ENCODE measurements around the gene ZNF860. TPM values are rescaled to one million over a fixed set of nuclear protein-coding genes. Genes with fewer than 3 reads are reported as not detected.
A peak's percentile ranks its signal among the peaks of the same experiment; 100 is the strongest.
"Not testable (repeated sequence)": the region's sequence is repeated elsewhere in the genome, so short reads cannot be mapped to it uniquely, and the experiment has no call there.

Gene ZNF860
- total and polyA plus RNA-seq, 9 donors, result 0.37 to 0.95 (median 0.61) TPM

GRCh38 chr3:32009101-32009500 lies 27.6 kb downstream of the ZNF860 start:
- Histone ChIP-seq H3K27ac (ENCODE audit: low read length) (no peak overlapping the region), H3K4me1 (ENCODE audit: control insufficient read depth, insufficient read depth, low read length) (no peaks in the 10 kb centered on the region), H3K36me3 (ENCODE audit: control insufficient read depth, insufficient read depth, low read length) (no peaks in the 10 kb centered on the region), H3K27me3 (ENCODE audit: control insufficient read depth, insufficient read depth, low read length) (no peaks in the 10 kb centered on the region), H3K9me3 (replicated peaks; ENCODE audit: control insufficient read depth, low read depth, low read length) (no peaks in the 10 kb centered on the region), H3K4me3 (ENCODE audit: low read length) (no peak overlapping the region)
- no CpG with 5 or more reads among the region's 2 CpGs for WGBS (ENCODE audit: insufficient coverage)
- no peak for DNase-seq

DNA sequence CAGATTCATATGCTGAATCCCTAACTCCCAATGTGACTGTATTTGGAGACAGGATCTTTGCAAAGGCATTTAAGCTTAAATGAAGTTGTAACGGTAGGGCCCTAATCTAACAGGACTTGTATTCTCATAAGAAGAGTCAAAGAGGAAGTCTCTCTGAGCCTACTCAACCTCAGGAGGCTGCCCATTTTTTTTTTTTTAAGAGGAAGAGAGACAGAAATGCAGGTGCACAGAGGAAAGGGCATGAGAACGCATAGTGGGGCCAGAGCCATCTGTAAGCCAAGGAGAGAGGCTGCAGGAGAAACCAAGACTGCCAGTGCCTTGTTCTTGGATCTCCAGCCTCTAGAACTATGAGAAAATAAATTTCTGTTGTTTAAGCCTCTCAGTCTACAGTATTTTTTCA lies 28.4 kb downstream of the ZNF860 start:
- H3K9me3 ChIP-seq (replicated peaks; ENCODE audit: control insufficient read depth, low read depth, low read length), result no peaks in the 10 kb centered on the region
- no peak overlapping the region for H3K27ac ChIP-seq (ENCODE audit: low read length)
- DNase-seq, result no peak
- no peaks in the 10 kb centered on the region for H3K4me1 ChIP-seq (ENCODE audit: control insufficient read depth, insufficient read depth, low read length)
- H3K27me3 ChIP-seq (ENCODE audit: control insufficient read depth, insufficient read depth, low read length), result no peaks in the 10 kb centered on the region
- no peak overlapping the region for H3K4me3 ChIP-seq (ENCODE audit: low read length)
- WGBS (ENCODE audit: insufficient coverage), result 83% methylated on average over 1 of the region's 2 CpGs
- H3K36me3 ChIP-seq (ENCODE audit: control insufficient read depth, insufficient read depth, low read length), result no peaks in the 10 kb centered on the region

GRCh38 chr3:32010699-32011098 lies 29.1 kb downstream of the ZNF860 start:
- H3K27ac ChIP-seq (ENCODE audit: low read length); H3K9me3 ChIP-seq (replicated peaks; ENCODE audit: control insufficient read depth, low read depth, low read length); H3K27me3 ChIP-seq (ENCODE audit: control insufficient read depth, insufficient read depth, low read length); DNase-seq; H3K4me3 ChIP-seq (ENCODE audit: low read length); H3K36me3 ChIP-seq (ENCODE audit: control insufficient read depth, insufficient read depth, low read length); H3K4me1 ChIP-seq (ENCODE audit: control insufficient read depth, insufficient read depth, low read length): not testable (repeated sequence)
- WGBS (ENCODE audit: insufficient coverage), result 71% methylated on average over 1 of the region's 7 CpGs

DNA sequence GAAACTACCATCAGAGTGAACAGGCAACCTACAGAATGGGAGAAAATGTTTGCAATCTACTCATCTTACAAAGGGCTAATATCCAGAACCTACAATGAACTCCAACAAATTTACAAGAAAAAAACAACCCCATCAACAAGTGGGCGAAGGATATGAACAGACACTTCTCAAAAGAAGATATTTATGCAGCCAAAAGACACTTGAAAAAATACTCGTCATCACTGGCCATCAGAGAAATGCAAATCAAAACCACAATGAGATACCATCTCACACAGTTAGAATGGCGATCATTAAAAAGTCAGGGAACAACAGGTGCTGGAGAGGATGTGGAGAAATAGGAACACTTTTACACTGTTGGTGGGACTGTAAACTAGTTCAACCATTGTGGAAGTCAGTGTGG lies 34.1 kb downstream of the ZNF860 start:
- no CpG with 5 or more reads among the region's 3 CpGs for WGBS (ENCODE audit: insufficient coverage)
- H3K27me3 ChIP-seq (ENCODE audit: control insufficient read depth, insufficient read depth, low read length); DNase-seq; H3K36me3 ChIP-seq (ENCODE audit: control insufficient read depth, insufficient read depth, low read length); H3K4me1 ChIP-seq (ENCODE audit: control insufficient read depth, insufficient read depth, low read length); H3K27ac ChIP-seq (ENCODE audit: low read length); H3K4me3 ChIP-seq (ENCODE audit: low read length); H3K9me3 ChIP-seq (replicated peaks; ENCODE audit: control insufficient read depth, low read depth, low read length): not testable (repeated sequence)

GRCh38 chr3:32017286-32017685 lies 35.7 kb downstream of the ZNF860 start:
- DNase-seq, result no peak
- H3K4me1 ChIP-seq (ENCODE audit: control insufficient read depth, insufficient read depth, low read length), result no peaks in the 10 kb centered on the region

GRCh38 chr3:32018757-32019564 lies 37.4 kb downstream of the ZNF860 start:
- DNase-seq, result peak; percentile 69
- H3K9me3 ChIP-seq (replicated peaks; ENCODE audit: control insufficient read depth, low read depth, low read length), result no peaks in the 10 kb centered on the region
- no peak overlapping the region for H3K4me3 ChIP-seq (ENCODE audit: low read length)
- no peaks in the 10 kb centered on the region for H3K36me3 ChIP-seq (ENCODE audit: control insufficient read depth, insufficient read depth, low read length)
- WGBS (ENCODE audit: insufficient coverage), result no CpG with 5 or more reads among the region's 5 CpGs
- no peaks in the 10 kb centered on the region for H3K27me3 ChIP-seq (ENCODE audit: control insufficient read depth, insufficient read depth, low read length)
- no peak overlapping the region for H3K27ac ChIP-seq (ENCODE audit: low read length)
- H3K4me1 ChIP-seq (ENCODE audit: control insufficient read depth, insufficient read depth, low read length), result no peaks in the 10 kb centered on the region

More at GRCh38 chr3:32017286-32017685, 35.7 kb downstream of the ZNF860 start:
- Histone ChIP-seq H3K4me3 (ENCODE audit: low read length) (no peak overlapping the region), H3K36me3 (ENCODE audit: control insufficient read depth, insufficient read depth, low read length) (no peaks in the 10 kb centered on the region), H3K27ac (ENCODE audit: low read length) (no peak overlapping the region), H3K27me3 (ENCODE audit: control insufficient read depth, insufficient read depth, low read length) (no peaks in the 10 kb centered on the region), H3K9me3 (replicated peaks; ENCODE audit: control insufficient read depth, low read depth, low read length) (no peaks in the 10 kb centered on the region)
- WGBS (ENCODE audit: insufficient coverage), result no CpG with 5 or more reads among the region's 3 CpGs

GRCh38 chr3:32021155-32021554 lies 39.6 kb downstream of the ZNF860 start:
- H3K4me1 ChIP-seq (ENCODE audit: control insufficient read depth, insufficient read depth, low read length), result no peaks in the 10 kb centered on the region
- H3K9me3 ChIP-seq (replicated peaks; ENCODE audit: control insufficient read depth, low read depth, low read length), result no peaks in the 10 kb centered on the region
- no peak overlapping the region for H3K27ac ChIP-seq (ENCODE audit: low read length)
- no peaks in the 10 kb centered on the region for H3K27me3 ChIP-seq (ENCODE audit: control insufficient read depth, insufficient read depth, low read length)
- WGBS (ENCODE audit: insufficient coverage), result no CpG with 5 or more reads among the region's 7 CpGs
- no peaks in the 10 kb centered on the region for H3K36me3 ChIP-seq (ENCODE audit: control insufficient read depth, insufficient read depth, low read length)
- no peak for DNase-seq
- H3K4me3 ChIP-seq (ENCODE audit: low read length), result no peak overlapping the region

DNA sequence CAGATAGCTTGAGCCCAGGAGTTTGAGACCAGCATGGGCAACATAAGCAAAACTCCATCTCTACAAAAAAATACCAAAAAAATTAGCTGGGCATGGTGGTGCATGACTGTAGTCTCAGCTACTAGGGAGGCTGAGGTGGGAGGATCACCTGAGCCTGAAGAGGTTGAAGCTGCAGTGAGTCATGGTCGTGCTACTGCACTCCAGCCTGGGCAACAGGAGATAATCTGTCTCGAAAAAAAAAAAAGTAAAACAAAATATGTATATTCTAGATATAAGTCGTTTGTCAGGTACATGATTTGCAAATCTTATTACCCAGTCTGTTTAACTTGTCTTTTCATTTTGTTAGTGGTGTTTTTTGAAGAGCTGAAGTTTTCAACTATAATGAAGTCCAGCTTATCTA lies 40.2 kb downstream of the ZNF860 start:
- no peak overlapping the region for H3K27ac ChIP-seq (ENCODE audit: low read length)
- H3K9me3 ChIP-seq (replicated peaks; ENCODE audit: control insufficient read depth, low read depth, low read length), result no peaks in the 10 kb centered on the region
- no peaks in the 10 kb centered on the region for H3K4me1 ChIP-seq (ENCODE audit: control insufficient read depth, insufficient read depth, low read length)
- no peaks in the 10 kb centered on the region for H3K27me3 ChIP-seq (ENCODE audit: control insufficient read depth, insufficient read depth, low read length)
- no CpG with 5 or more reads among the region's 3 CpGs for WGBS (ENCODE audit: insufficient coverage)
- H3K4me3 ChIP-seq (ENCODE audit: low read length), result no peak overlapping the region
- DNase-seq, result no peak
- no peaks in the 10 kb centered on the region for H3K36me3 ChIP-seq (ENCODE audit: control insufficient read depth, insufficient read depth, low read length)

DNA sequence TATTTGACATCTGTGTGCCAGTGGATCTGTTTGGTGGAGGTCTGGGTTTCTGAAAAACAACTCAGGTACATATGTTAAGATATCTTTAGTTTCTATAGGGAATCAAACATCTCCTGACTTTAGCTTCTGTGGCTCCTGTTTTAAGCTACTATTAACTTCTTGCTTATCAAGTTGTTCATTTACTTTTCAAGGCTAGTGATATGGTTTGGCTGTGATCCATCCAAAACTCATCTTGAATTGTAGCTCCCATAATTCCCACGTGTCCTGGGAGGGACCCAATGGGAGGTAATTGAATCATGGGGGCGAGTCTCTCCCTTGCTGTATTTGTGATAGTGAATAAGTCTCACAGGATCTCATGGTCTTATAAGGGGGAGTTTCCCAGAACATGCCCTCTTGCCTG lies 41.4 kb downstream of the ZNF860 start:
- Histone ChIP-seq H3K9me3 (replicated peaks; ENCODE audit: control insufficient read depth, low read depth, low read length) (no peaks in the 10 kb centered on the region), H3K4me1 (ENCODE audit: control insufficient read depth, insufficient read depth, low read length) (no peaks in the 10 kb centered on the region), H3K27ac (ENCODE audit: low read length) (no peak overlapping the region), H3K27me3 (ENCODE audit: control insufficient read depth, insufficient read depth, low read length) (no peaks in the 10 kb centered on the region), H3K4me3 (ENCODE audit: low read length) (no peak overlapping the region), H3K36me3 (ENCODE audit: control insufficient read depth, insufficient read depth, low read length) (no peaks in the 10 kb centered on the region)
- WGBS (ENCODE audit: insufficient coverage), result no CpG with 5 or more reads among the region's 2 CpGs
- DNase-seq, result no peak

DNA sequence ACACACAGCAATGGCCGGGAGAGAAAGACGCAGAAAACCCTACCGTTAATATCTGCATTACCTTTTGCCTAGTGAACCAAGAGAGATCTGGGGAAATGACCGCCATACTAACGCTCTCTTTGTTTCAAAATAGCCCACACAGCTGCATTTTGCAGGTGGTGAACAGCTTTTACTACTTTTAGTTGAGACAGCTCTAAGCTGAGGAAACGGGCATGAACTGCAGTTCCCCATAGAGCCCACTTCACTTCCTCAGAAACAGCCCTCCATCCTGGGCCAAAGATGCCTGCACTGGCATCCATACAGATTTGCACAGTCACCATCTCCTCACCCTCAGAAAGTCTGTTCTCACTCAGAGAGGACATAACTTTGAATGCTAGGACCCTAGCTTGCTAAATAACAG lies 45.0 kb downstream of the ZNF860 start:
- H3K36me3 ChIP-seq (ENCODE audit: control insufficient read depth, insufficient read depth, low read length), result no peaks in the 10 kb centered on the region
- H3K27me3 ChIP-seq (ENCODE audit: control insufficient read depth, insufficient read depth, low read length), result no peaks in the 10 kb centered on the region
- peak; percentile 54 for DNase-seq
- WGBS (ENCODE audit: insufficient coverage), result 44% methylated on average over 5 of the region's 6 CpGs
- H3K4me1 ChIP-seq (ENCODE audit: control insufficient read depth, insufficient read depth, low read length), result no peaks in the 10 kb centered on the region
- H3K4me3 ChIP-seq (ENCODE audit: low read length), result no peak overlapping the region
- H3K9me3 ChIP-seq (replicated peaks; ENCODE audit: control insufficient read depth, low read depth, low read length), result no peaks in the 10 kb centered on the region
- H3K27ac ChIP-seq (ENCODE audit: low read length), result no peak overlapping the region

DNA sequence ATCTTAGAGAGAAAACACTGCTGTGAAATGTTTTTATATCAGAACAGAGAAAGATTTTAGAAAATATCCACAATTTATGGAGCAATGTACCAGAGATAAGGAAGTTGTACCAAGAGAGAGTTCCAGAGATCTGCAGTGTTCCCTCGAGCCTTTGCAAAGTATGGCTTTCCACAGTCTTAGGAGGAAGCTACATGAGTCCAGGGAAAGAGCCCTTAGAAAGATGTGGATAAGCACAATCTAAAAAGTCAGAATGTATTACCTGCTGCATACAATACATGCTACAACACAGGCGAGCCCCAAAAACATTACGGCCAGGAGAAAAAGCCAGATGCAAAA lies 56.4 kb downstream of the ZNF860 start:
- 84% methylated on average over 2 of the region's 3 CpGs for WGBS (ENCODE audit: insufficient coverage)
- Histone ChIP-seq H3K27ac (ENCODE audit: low read length) (peak overlapping the region; percentile 16), H3K36me3 (ENCODE audit: control insufficient read depth, insufficient read depth, low read length) (no peaks in the 10 kb centered on the region), H3K9me3 (replicated peaks; ENCODE audit: control insufficient read depth, low read depth, low read length) (peaks cover 9% of the 10 kb centered on the region), H3K4me3 (ENCODE audit: low read length) (no peak overlapping the region), H3K4me1 (ENCODE audit: control insufficient read depth, insufficient read depth, low read length) (peaks cover 5% of the 10 kb centered on the region), H3K27me3 (ENCODE audit: control insufficient read depth, insufficient read depth, low read length) (no peaks in the 10 kb centered on the region)
- DNase-seq, result no peak
